ENCODE results near the gene MPRIP. TPM values are rescaled to one million over a fixed set of nuclear protein-coding genes. Genes with fewer than 3 reads are reported as not detected.

MPRIP gene, protein sequence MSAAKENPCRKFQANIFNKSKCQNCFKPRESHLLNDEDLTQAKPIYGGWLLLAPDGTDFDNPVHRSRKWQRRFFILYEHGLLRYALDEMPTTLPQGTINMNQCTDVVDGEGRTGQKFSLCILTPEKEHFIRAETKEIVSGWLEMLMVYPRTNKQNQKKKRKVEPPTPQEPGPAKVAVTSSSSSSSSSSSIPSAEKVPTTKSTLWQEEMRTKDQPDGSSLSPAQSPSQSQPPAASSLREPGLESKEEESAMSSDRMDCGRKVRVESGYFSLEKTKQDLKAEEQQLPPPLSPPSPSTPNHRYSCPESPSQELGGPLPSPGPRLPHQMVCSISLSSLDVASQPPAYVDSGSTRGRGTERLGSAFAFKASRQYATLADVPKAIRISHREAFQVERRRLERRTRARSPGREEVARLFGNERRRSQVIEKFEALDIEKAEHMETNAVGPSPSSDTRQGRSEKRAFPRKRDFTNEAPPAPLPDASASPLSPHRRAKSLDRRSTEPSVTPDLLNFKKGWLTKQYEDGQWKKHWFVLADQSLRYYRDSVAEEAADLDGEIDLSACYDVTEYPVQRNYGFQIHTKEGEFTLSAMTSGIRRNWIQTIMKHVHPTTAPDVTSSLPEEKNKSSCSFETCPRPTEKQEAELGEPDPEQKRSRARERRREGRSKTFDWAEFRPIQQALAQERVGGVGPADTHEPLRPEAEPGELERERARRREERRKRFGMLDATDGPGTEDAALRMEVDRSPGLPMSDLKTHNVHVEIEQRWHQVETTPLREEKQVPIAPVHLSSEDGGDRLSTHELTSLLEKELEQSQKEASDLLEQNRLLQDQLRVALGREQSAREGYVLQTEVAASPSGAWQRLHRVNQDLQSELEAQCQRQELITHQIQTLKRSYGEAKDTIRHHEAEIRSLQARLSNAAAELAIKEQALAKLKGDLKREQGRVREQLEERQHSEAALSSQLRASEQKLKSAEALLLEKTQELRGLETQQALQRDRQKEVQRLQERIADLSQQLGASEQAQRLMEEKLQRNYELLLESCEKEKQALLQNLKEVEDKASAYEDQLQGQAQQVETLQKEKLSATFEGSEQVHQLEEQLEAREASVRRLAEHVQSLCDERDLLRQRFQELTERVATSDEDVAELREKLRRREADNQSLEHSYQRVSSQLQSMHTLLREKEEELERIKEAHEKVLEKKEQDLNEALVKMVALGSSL (N-terminal part only)
- total RNA-seq, result 85.5 and 108 TPM in 2 replicates

DNA sequence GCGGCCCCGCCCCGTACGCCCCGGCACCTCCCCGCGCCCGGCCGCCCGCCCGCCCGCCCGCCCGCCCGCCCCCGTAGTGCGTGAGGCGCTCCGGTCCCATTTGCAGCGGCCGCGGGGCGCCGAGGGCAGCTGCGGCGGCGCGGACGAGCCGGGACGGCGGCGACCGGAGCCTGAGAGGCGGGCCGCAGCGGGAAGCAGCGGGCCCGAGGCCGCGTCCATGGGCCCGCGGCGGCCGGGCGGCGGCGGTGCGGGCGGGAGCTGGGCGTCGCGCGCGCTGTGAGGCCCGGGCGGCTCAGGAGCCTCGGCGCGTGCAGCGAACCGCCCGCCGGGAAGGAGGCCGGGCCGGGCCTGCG lies at the start of gene MPRIP:
Gene MPRIP, plus strand, starts transcription at position 74 of the 353 bp plus-strand sequence. CDS start 392 bp downstream, outside the sequence.

DNA sequence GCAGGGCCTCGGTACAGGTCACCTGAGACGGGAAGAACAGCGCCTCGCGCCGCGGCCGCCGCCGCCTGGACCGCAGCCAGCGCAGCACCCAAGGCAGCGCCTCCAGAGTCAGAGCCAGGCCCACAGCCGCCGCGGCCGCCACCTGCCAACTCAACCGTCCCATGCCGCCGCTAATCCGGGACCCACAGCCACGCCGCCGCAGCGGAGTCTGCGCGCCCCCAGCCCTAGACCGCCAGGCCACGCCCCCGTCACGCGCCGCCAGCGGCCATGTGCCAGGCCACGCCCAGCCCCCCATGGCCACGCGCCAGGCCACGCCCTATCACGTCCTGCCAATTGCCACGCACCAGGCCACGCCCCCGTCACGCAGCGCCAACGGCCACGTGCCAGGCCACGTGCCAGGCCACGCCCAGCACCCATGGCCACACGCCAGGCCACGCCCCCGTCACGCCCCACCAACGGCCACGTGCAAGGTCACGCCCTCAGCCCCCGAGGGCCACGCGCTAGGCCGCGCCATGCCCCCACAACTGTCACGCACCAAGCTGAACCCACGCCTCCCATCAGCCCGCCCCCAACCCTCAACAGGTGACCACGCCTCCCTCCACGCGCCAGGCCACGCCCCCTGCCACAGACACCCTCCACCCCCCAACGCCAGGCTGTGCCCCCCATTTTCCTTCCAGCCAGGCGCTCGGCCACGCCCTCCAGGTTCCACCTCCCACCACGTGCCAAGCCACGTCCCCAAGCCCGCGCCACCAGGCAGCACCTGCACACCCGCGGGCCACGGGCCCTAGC lies 164.1 kb downstream of the MPRIP start, which contains the start of gene PLD6:
Gene PLD6, minus strand, starts transcription at position 210 of the 789 bp plus-strand sequence. Its CDS starts 47 bp downstream, at position 163.

DNA sequence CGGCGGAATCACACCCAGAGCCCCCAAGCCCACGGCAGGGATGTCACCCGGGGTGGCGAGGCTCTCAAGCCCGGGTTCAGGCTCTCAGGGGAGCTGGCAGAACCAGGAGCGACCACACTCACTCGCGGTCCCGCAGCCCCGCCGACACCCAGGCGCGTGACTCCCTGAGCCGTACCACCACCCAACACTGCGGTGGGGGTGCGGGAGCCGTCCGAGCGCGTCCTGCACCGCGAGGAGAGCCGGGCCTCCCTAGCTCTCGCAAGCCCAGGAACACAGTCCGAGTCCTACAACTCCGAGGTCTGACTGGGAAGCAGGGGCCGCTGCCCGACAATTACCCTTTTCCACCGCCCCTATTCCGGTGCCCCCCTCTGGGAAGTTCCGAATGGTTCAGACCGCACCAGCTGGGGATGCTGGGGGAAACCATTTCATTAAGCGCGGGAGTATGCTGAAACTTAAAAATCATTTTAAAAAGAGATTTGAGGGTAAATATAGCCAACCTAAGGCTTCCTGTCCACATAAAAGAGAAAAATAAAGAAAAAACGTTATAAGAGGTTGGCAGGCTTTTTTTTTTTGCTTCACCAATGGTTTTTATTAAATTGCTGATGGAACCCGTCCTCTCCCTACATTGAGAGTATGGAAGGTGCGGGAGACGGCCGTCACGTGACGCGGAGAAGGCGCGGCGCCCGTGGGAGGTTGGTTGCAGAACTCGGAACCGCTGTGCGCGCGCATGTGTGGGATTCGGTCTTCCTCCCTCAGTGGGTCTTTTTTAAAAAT lies 195.0 kb downstream of the MPRIP start, which contains the start of gene FLCN:
Gene FLCN, minus strand, starts transcription at position 143 of the 774 bp plus-strand sequence. CDS start 9,031 bp downstream, outside the sequence.

Other genes starting within 250 kb of the MPRIP start
- not detected in 2 replicates for gene TNFRSF13B, start 70.3 kb upstream of the MPRIP start, total RNA-seq
- 2.1 and 2.9 TPM in 2 replicates for gene PLD6, start 163.9 kb downstream of the MPRIP start, total RNA-seq
- gene FLCN, start 194.7 kb downstream of the MPRIP start, total RNA-seq, result 38.7 and 49.2 TPM in 2 replicates
- 64.9 and 71.4 TPM in 2 replicates for gene COPS3, start 238.8 kb downstream of the MPRIP start, total RNA-seq